HCT116 (cell line): ENCODE results near the gene DDI2. TPM values are rescaled to one million over a fixed set of nuclear protein-coding genes. Genes with fewer than 3 reads are reported as not detected.

ENCODE experiments used
- ATAC-seq: fragments of 200-7000 bp; cut with Tn5 transposase; 2 replicates; pipeline ENCODE4 v1.9.1; 2020; ENCODE audit warnings: mild to moderate bottlenecking, moderate library complexity
- BruUV-seq: library from RNA; stranded (reverse); fragments of 400-500 nt; replicated peaks from 2 replicates; lab custom pipeline; 2021; lab: Mats Ljungman, UMichigan
- CTCF ChIA-PET: fragments of 300-600 bp; sonication (Branson Sonifier 250); formaldehyde crosslinking; loops from one replicate; lab custom pipeline; 2021; ENCODE audit warnings: antibody characterized with exemption; lab: Charles Lee
- POLR2A ChIA-PET: fragments of 300-600, 350-600 bp; sonication (Branson Sonifier 250); formaldehyde crosslinking; loops from one replicate; lab custom pipeline; 2021; ENCODE audit warnings: antibody characterized with exemption; lab: Charles Lee
- RAD21 ChIA-PET, 2 experiments: fragments of 300-600 bp; sonication (Branson Sonifier 250); formaldehyde crosslinking; loops; one replicate each; lab custom pipeline; 2023; ENCODE audit warnings: low total read pairs in 2 of 2; ENCODE audit not compliant: uncharacterized antibody in 2 of 2, unreplicated experiment in 2 of 2, low non-redundant PET in 1 of 2; lab: Charles Lee
- DNase-seq: peaks from one replicate; pipeline ENCODE4 v3.0.0-alpha.2; 2010; ENCODE audit warnings: low read depth, low spot score
- H2AFZ ChIP-seq: fragments of 200-600 bp; shearing (Covaris generic), sonication (generic); 2 replicates; pipeline ENCODE4 v1.6.1; 2017; ENCODE audit warnings: low read depth, mixed run types, mixed read lengths, antibody characterized with exemption, low read length; ENCODE audit not compliant: poor library complexity, severe bottlenecking
- H3K27ac ChIP-seq: 2 replicates; pipeline ENCODE4 v1.5.1; 2012; ENCODE audit warnings: low read depth, low read length
- H3K27me3 ChIP-seq: fragments of 200-600 bp; sonication (generic); 2 replicates; pipeline ENCODE4 v1.6.1; 2016; ENCODE audit warnings: mixed run types, low read length, mixed read lengths; ENCODE audit not compliant: insufficient read depth
- H3K36me3 ChIP-seq, 2 experiments: fragments of 200-500 bp in 1 of 2; fragments of 200-600 bp in 1 of 2; sonication (Bioruptor generic) in 1 of 2; sonication (generic) in 1 of 2; 2 replicates each; pipeline versions ENCODE4 v1.5.1 to v1.6.1; 2014 to 2016; ENCODE audit warnings: low read length in 2 of 2, inconsistent platforms in 1 of 2, mixed read lengths in 1 of 2, mixed run types in 1 of 2; ENCODE audit not compliant: insufficient read depth in 2 of 2, control insufficient read depth in 1 of 2
- H3K4me1 ChIP-seq, 2 experiments: fragments of 200-600 bp in 1 of 2; sonication (generic) in 1 of 2; 2 replicates each; pipeline versions ENCODE4 v1.5.1 to v1.6.1; 2012 to 2017; ENCODE audit warnings: low read length in 2 of 2, inconsistent platforms in 1 of 2, mild to moderate bottlenecking in 1 of 2, mixed read lengths in 1 of 2, mixed run types in 1 of 2, moderate library complexity in 1 of 2; ENCODE audit not compliant: insufficient read depth in 2 of 2, control insufficient read depth in 1 of 2
- H3K4me2 ChIP-seq: fragments of 200-600 bp; sonication (generic); 2 replicates; pipeline ENCODE4 v1.6.1; 2017; ENCODE audit warnings: mixed run types, low read length, mixed read lengths
- H3K4me3 ChIP-seq, 2 experiments: fragments of 200-600 bp in 1 of 2; sonication (generic) in 1 of 2; replicated peaks in 1 of 2; 2 replicates each; pipeline ENCODE4 v1.5.1; 2011 to 2016; ENCODE audit warnings: low read length in 2 of 2, control low read depth in 1 of 2, low read depth in 1 of 2, mild to moderate bottlenecking in 1 of 2, mixed read lengths in 1 of 2, mixed run types in 1 of 2
- H3K79me2 ChIP-seq: fragments of 200-600 bp; sonication (generic); 2 replicates; pipeline ENCODE4 v1.6.1; 2017; ENCODE audit warnings: mild to moderate bottlenecking, mixed run types, low read length, moderate library complexity, mixed read lengths; ENCODE audit not compliant: insufficient read depth
- H3K9ac ChIP-seq: fragments of 200-600 bp; sonication (generic); 2 replicates; pipeline ENCODE4 v1.6.1; 2016; ENCODE audit warnings: low read length, mixed read lengths
- H3K9me2 ChIP-seq: fragments of 200-600 bp; sonication (generic), shearing (Covaris generic); 2 replicates; pipeline ENCODE4 v1.6.1; 2017; ENCODE audit warnings: mixed run types, mild to moderate bottlenecking, moderate library complexity; ENCODE audit not compliant: insufficient read depth
- H3K9me3 ChIP-seq, 2 experiments: fragments of 200-500 bp in 1 of 2; fragments of 200-600 bp in 1 of 2; sonication (Bioruptor generic) in 1 of 2; sonication (generic) in 1 of 2; 2 replicates each; pipeline ENCODE4 v1.6.1; 2014 to 2017; ENCODE audit warnings: low read length in 2 of 2, mixed read lengths in 2 of 2, inconsistent platforms in 1 of 2, low read depth in 1 of 2, mild to moderate bottlenecking in 1 of 2, mixed run types in 1 of 2, moderate library complexity in 1 of 2; ENCODE audit not compliant: control insufficient read depth in 1 of 2, insufficient read depth in 1 of 2
- H4K20me1 ChIP-seq: fragments of 200-600 bp; sonication (generic), shearing (Covaris generic); 2 replicates; pipeline ENCODE4 v1.6.1; 2017; ENCODE audit warnings: mixed run types, mild to moderate bottlenecking, moderate library complexity; ENCODE audit not compliant: insufficient read depth
- CBX3 ChIP-seq: IDR thresholded peaks from 2 replicates; pipeline ENCODE4 v1.6.1; 2012; ENCODE audit warnings: low read depth
- CEBPB ChIP-seq: IDR thresholded peaks from 2 replicates; pipeline ENCODE4 v1.6.1; 2012; ENCODE audit warnings: low read depth
- EGR1 ChIP-seq: IDR thresholded peaks from 2 replicates; pipeline ENCODE4 v1.6.1; 2012; ENCODE audit warnings: low read depth
- ELF1 ChIP-seq: IDR thresholded peaks from 2 replicates; pipeline ENCODE4 v1.6.1; 2012; ENCODE audit warnings: low read depth, borderline replicate concordance
- EZH2 ChIP-seq: fragments of 200-600 bp; sonication (generic); IDR thresholded peaks from 2 replicates; pipeline ENCODE4 v1.6.1; 2017; ENCODE audit warnings: antibody characterized with exemption, mixed run types
- EZH2phosphoT487 ChIP-seq: fragments of 200-600 bp; IDR thresholded peaks from 2 replicates; pipeline ENCODE4 v1.6.1; 2018; ENCODE audit warnings: antibody characterized with exemption, borderline replicate concordance
- JUND ChIP-seq: IDR thresholded peaks from 2 replicates; pipeline ENCODE4 v1.6.1; 2012
- POLR2A ChIP-seq: IDR thresholded peaks from 2 replicates; pipeline ENCODE4 v1.7.0; 2011; ENCODE audit warnings: borderline replicate concordance; ENCODE audit not compliant: insufficient read depth, insufficient read length; ENCODE audit errors: extremely low read depth
- POLR2AphosphoS5 ChIP-seq: IDR thresholded peaks from 2 replicates; pipeline ENCODE4 v1.6.1; 2011; ENCODE audit warnings: mild to moderate bottlenecking, low read depth, low read length, moderate library complexity
- SIN3A ChIP-seq: IDR thresholded peaks from 2 replicates; pipeline ENCODE4 v1.6.1; 2012; ENCODE audit warnings: low read depth
- SP1 ChIP-seq: IDR thresholded peaks from 2 replicates; pipeline ENCODE4 v1.6.1; 2012; ENCODE audit warnings: low read depth
- SRF ChIP-seq: IDR thresholded peaks from 2 replicates; pipeline ENCODE4 v1.6.1; 2012; ENCODE audit warnings: low read depth
- TCF7L2 ChIP-seq: IDR thresholded peaks from 2 replicates; pipeline ENCODE4 v1.7.0; 2011; ENCODE audit warnings: borderline replicate concordance, inconsistent platforms; ENCODE audit not compliant: insufficient read depth, insufficient read length; ENCODE audit errors: extremely low read depth
- YY1 ChIP-seq: IDR thresholded peaks from 2 replicates; pipeline ENCODE4 v1.6.1; 2011; ENCODE audit warnings: low read length, low read depth, moderate library complexity, mild to moderate bottlenecking; ENCODE audit not compliant: insufficient replicate concordance; ENCODE audit errors: extremely low read depth
- ZFX ChIP-seq: fragments of 450-650 bp; IDR thresholded peaks from 2 replicates; pipeline ENCODE4 v1.6.1; 2017
- intact Hi-C: fragments of 100-400 bp; cut with micrococcal nuclease; formaldehyde crosslinking; loops from 2 replicates; pipeline ENCODE4 v1.10.0; 2022
- total RNA-seq: library from RNA; stranded (reverse); gene quantifications from one replicate; pipeline ENCODE4 v1.2.1, GENCODE V29; 2021; ENCODE audit not compliant: unreplicated experiment
- TF ChIP-seq, protein P1 (sequence below), 3 experiments: fragments of 200-600 bp in 1 of 3; sonication (generic) in 1 of 3; IDR thresholded peaks in 2 of 3; conservative IDR thresholded peaks in 1 of 3; 2 replicates each; pipeline ENCODE4 v1.5.1; 2012 to 2017; ENCODE audit warnings: low read depth in 2 of 3, low read length in 2 of 3, antibody characterized with exemption in 1 of 3, borderline replicate concordance in 1 of 3, control low read depth in 1 of 3, mild to moderate bottlenecking in 1 of 3, mixed read lengths in 1 of 3, mixed run types in 1 of 3, moderate library complexity in 1 of 3; ENCODE audit not compliant: insufficient read depth in 1 of 3
- TF ChIP-seq, protein P2 (sequence below): IDR thresholded peaks from 2 replicates; pipeline ENCODE4 v1.6.1; 2012
- TF ChIP-seq, protein P3 (sequence below): IDR thresholded peaks from 2 replicates; pipeline ENCODE4 v1.6.1; 2012; ENCODE audit warnings: low read depth
- TF ChIP-seq, protein P4 (sequence below): IDR thresholded peaks from 2 replicates; pipeline ENCODE4 v1.6.1; 2012

Gene DDI2
- total RNA-seq, 1 experiment from 2014 or later = 26.3 TPM

DNA sequence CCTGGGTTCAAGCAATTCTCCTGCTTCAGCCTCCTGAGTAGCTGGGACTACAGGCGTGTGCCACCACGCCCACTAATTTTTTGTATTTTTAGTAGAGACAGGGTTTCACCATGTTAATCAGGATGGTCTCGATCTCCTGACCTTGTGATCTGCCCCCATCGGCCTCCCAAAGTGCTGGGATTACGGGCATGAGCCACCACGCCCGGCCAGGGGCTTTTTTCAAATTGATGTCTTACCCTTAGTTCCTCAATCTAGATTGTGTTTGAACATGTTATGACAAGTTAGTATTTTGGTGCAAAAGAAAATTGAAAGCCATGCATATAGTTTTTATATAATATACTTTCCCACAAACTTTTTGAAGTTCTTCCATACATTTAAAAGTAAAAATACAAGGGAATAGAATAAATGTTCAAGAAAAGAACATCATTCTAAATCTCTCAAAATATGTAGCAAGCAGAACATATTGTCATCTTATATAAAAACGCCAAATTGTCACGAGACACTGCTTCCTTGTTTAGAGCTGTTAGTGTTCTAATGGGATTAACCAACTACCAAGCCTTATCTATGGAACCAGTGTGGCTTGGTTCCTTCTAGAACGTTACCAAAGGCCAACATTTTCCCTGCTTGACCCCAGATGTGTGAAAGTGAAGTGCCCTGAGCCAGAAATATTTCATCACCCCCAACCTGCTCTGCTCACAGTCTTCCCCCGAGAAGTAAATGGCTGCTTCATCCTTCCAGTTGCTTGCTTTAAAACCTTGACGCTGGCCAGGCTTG, 57.3 kb downstream of the DDI2 start:
- H3K27me3 ChIP-seq = no peaks in the 10 kb centered on the region
- no TSS peak for BruUV-seq

More for the DNA sequence above, 57.3 kb downstream of the DDI2 start:
- Histone ChIP-seq H3K4me2 (no peak overlapping the region), H3K4me1 (peaks cover 5 to 15% of the 10 kb centered on the region in 2 experiments; a peak in 3 of 4 replicates), H3K27ac (no peak overlapping the region), H2AFZ (no peak overlapping the region), H3K9me3 (no peaks in the 10 kb centered on the region), H3K9me2 (no peaks in the 10 kb centered on the region), H3K9ac (no peak overlapping the region), H3K36me3 (no peaks in the 10 kb centered on the region), H3K79me2 (no peaks in the 10 kb centered on the region), H4K20me1 (no peaks in the 10 kb centered on the region), H3K4me3 (no peak overlapping the region)
- no peak for DNase-seq
- ChIA-PET RAD21 (no interaction called here), POLR2A (no interaction called here), CTCF (no interaction called here)
- ATAC-seq = no peak
- intact Hi-C loops = no loop called here
- TF ChIP-seq ZFX = no peak
- TF ChIP-seq, protein P1, sequence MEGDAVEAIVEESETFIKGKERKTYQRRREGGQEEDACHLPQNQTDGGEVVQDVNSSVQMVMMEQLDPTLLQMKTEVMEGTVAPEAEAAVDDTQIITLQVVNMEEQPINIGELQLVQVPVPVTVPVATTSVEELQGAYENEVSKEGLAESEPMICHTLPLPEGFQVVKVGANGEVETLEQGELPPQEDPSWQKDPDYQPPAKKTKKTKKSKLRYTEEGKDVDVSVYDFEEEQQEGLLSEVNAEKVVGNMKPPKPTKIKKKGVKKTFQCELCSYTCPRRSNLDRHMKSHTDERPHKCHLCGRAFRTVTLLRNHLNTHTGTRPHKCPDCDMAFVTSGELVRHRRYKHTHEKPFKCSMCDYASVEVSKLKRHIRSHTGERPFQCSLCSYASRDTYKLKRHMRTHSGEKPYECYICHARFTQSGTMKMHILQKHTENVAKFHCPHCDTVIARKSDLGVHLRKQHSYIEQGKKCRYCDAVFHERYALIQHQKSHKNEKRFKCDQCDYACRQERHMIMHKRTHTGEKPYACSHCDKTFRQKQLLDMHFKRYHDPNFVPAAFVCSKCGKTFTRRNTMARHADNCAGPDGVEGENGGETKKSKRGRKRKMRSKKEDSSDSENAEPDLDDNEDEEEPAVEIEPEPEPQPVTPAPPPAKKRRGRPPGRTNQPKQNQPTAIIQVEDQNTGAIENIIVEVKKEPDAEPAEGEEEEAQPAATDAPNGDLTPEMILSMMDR (IDR thresholded peaks at IDR 0.05 in 2 of 3, conservative IDR thresholded peaks at IDR 0.05 in 1 of 3; ENCODE audit: borderline replicate concordance in 1 of 3, insufficient read depth in 1 of 3, low read depth in 2 of 3, low read length in 2 of 3) = no peak
- TF ChIP-seq, protein P2, sequence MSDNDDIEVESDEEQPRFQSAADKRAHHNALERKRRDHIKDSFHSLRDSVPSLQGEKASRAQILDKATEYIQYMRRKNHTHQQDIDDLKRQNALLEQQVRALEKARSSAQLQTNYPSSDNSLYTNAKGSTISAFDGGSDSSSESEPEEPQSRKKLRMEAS = no peak
- no peak for TF ChIP-seq EZH2
- no peak for TF ChIP-seq YY1
- TF ChIP-seq JUND = no peak
- TF ChIP-seq, protein P3, sequence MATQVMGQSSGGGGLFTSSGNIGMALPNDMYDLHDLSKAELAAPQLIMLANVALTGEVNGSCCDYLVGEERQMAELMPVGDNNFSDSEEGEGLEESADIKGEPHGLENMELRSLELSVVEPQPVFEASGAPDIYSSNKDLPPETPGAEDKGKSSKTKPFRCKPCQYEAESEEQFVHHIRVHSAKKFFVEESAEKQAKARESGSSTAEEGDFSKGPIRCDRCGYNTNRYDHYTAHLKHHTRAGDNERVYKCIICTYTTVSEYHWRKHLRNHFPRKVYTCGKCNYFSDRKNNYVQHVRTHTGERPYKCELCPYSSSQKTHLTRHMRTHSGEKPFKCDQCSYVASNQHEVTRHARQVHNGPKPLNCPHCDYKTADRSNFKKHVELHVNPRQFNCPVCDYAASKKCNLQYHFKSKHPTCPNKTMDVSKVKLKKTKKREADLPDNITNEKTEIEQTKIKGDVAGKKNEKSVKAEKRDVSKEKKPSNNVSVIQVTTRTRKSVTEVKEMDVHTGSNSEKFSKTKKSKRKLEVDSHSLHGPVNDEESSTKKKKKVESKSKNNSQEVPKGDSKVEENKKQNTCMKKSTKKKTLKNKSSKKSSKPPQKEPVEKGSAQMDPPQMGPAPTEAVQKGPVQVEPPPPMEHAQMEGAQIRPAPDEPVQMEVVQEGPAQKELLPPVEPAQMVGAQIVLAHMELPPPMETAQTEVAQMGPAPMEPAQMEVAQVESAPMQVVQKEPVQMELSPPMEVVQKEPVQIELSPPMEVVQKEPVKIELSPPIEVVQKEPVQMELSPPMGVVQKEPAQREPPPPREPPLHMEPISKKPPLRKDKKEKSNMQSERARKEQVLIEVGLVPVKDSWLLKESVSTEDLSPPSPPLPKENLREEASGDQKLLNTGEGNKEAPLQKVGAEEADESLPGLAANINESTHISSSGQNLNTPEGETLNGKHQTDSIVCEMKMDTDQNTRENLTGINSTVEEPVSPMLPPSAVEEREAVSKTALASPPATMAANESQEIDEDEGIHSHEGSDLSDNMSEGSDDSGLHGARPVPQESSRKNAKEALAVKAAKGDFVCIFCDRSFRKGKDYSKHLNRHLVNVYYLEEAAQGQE = no peak
- TF ChIP-seq, protein P4, sequence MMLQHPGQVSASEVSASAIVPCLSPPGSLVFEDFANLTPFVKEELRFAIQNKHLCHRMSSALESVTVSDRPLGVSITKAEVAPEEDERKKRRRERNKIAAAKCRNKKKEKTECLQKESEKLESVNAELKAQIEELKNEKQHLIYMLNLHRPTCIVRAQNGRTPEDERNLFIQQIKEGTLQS = no peak
- no peak for TF ChIP-seq ELF1
- TF ChIP-seq EGR1 = no peak
- no peak for TF ChIP-seq EZH2phosphoT487
- TF ChIP-seq CEBPB = no peak
- no peak for TF ChIP-seq CBX3
- no peak for TF ChIP-seq SRF
- no peak for TF ChIP-seq POLR2A
- no peak for TF ChIP-seq TCF7L2
- TF ChIP-seq SIN3A = no peak
- TF ChIP-seq SP1 = no peak
- TF ChIP-seq POLR2AphosphoS5 = no peak
- TF ChIP-seq, all 23 proteins: peak for 0
